Mucosa of stomach (tissue), 1 donor: ENCODE measurements around the gene NEK11.

Source experiments
- H3K27me3 ChIP-seq: one replicate; pipeline ENCODE4 v1.7.0; 2013; ENCODE audit warnings: mild to moderate bottlenecking, low read length; ENCODE audit not compliant: control insufficient read depth, insufficient read depth
- H3K36me3 ChIP-seq: one replicate; pipeline ENCODE4 v1.7.0; 2013; ENCODE audit warnings: low read length; ENCODE audit not compliant: control insufficient read depth, insufficient read depth
- H3K4me1 ChIP-seq: one replicate; pipeline ENCODE4 v1.7.0; 2013; ENCODE audit warnings: mild to moderate bottlenecking, low read length; ENCODE audit not compliant: control insufficient read depth, insufficient read depth
- H3K4me3 ChIP-seq: one replicate; pipeline ENCODE4 v1.7.0; 2013; ENCODE audit warnings: low read length
- H3K9ac ChIP-seq: one replicate; pipeline ENCODE4 v1.7.0; 2013; ENCODE audit warnings: mild to moderate bottlenecking, low read length, moderate library complexity
- H3K9me3 ChIP-seq: one replicate; pipeline ENCODE4 v1.7.0; 2013; ENCODE audit warnings: mild to moderate bottlenecking, low read length, moderate library complexity; ENCODE audit not compliant: control insufficient read depth
- donor health status: Pancreatic carcinoma.

The NEK11 gene

DNA sequence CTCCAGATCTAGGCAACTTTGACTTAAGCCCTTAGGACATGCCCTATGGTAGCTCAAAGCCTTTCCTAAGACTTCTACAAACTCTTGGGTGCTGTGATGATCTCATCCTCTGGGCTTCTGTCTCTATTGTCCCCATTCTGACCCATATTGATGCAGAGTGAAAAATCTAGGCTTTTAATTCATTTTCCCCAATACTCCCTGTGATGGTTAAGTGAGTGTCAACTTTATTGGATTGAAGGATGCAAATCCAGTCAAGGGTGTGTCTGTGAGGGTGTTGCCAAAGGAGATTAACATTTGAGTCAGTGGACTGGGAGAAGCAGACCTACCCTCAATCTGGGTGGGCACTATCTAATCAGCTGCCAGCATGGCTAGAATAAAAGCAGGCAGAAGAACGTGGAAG lies 257.6 kb downstream of the NEK11 start:
- H3K9ac ChIP-seq: no peak overlapping the region
- H3K4me3 ChIP-seq: no peak overlapping the region
- no peaks in the 10 kb centered on the region for H3K9me3 ChIP-seq
- no peaks in the 10 kb centered on the region for H3K4me1 ChIP-seq
- no peaks in the 10 kb centered on the region for H3K36me3 ChIP-seq
- no peaks in the 10 kb centered on the region for H3K27me3 ChIP-seq

DNA sequence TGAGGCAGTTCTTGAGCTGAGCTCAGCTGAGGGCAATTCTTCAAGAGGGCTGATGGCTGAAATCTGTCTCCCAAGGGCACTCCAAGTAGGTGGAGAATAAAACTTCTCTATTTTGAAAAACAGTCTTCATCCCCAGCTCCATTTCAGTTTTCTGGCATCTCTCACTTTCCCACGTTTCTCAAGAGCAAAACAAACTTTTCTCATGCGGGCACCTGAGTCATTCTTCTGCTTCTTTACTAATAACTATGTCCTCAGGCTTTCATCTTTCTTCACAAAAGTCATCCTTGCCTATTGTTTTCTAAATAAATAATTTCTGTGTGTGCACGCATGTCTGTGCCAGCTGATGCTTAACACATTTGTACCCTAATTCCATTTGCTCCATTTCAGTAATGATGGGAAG lies 258.8 kb downstream of the NEK11 start:
- no peak overlapping the region for H3K4me3 ChIP-seq
- no peaks in the 10 kb centered on the region for H3K27me3 ChIP-seq
- no peaks in the 10 kb centered on the region for H3K9me3 ChIP-seq

DNA sequence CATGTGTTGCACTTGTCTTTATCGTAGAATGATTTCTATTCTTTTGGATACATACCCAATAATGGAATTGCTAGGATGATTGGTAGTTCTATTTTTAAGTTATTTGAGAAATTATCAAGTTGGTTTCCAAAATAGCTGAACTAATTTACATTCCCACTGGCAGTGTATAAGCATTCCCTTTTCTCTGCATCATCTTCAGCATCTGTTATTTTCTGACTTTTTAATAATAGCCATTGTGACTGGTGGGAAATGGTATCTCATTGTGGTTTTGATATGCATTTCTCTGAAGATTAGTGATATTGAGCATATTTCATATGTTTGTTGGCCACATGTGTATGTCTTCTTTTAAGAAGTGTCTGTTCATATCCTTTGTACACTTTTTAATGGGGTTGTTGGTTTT lies 273.2 kb downstream of the NEK11 start:
- H3K9ac ChIP-seq: no peak overlapping the region
- no peaks in the 10 kb centered on the region for H3K36me3 ChIP-seq
- no peak overlapping the region for H3K4me3 ChIP-seq
- H3K9me3 ChIP-seq: no peaks in the 10 kb centered on the region
- no peaks in the 10 kb centered on the region for H3K27me3 ChIP-seq
- no peaks in the 10 kb centered on the region for H3K4me1 ChIP-seq

More for the DNA sequence above, 258.8 kb downstream of the NEK11 start:
- no peak overlapping the region for H3K9ac ChIP-seq
- H3K36me3 ChIP-seq: no peaks in the 10 kb centered on the region
- no peaks in the 10 kb centered on the region for H3K4me1 ChIP-seq

DNA sequence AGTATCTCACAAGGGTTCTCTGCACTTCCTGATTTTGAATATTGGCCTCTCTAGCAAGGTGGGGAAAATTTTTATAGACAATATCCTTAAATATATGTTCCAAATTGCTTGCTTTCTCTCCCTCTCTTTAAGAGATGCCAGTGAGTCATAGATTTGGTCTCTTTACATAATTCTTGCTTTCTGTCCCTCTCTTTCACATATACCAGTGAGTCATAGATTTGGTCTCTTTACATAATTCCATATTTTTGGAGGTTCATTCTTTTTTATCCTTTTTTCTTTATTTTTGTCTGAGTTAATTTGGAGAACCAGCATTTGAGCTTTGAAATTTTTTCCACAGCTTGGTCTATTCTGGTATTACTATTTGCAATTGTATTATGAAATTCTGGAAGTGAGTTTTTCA lies 277.2 kb downstream of the NEK11 start:
- no peaks in the 10 kb centered on the region for H3K36me3 ChIP-seq
- H3K9ac ChIP-seq: no peak overlapping the region
- no peaks in the 10 kb centered on the region for H3K27me3 ChIP-seq
- no peaks in the 10 kb centered on the region for H3K4me1 ChIP-seq
- no peak overlapping the region for H3K4me3 ChIP-seq
- no peaks in the 10 kb centered on the region for H3K9me3 ChIP-seq

DNA sequence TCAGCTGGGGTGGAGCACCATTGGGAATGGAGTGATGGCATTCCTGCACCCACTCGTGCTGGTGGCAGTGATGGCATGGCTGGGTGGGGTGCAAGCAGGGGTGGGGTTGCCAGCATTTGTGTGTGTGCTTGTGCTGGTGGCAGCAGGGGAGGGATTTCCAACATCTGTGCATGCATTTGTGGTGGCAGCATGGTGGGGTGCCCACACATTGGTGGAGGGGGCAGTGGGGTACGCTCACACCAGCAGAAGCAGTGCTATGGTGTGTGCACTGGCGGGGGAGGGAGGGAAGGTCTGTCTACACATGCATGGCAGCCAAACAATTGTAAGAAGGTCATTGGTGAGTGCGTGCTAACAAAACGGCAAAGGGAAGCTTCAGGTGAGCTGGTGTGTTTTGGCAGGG lies 278.2 kb downstream of the NEK11 start:
- Histone ChIP-seq H3K27me3 (no peaks in the 10 kb centered on the region), H3K9ac (no peak overlapping the region), H3K9me3 (no peaks in the 10 kb centered on the region), H3K4me1 (no peaks in the 10 kb centered on the region), H3K36me3 (no peaks in the 10 kb centered on the region), H3K4me3 (no peak overlapping the region)

DNA sequence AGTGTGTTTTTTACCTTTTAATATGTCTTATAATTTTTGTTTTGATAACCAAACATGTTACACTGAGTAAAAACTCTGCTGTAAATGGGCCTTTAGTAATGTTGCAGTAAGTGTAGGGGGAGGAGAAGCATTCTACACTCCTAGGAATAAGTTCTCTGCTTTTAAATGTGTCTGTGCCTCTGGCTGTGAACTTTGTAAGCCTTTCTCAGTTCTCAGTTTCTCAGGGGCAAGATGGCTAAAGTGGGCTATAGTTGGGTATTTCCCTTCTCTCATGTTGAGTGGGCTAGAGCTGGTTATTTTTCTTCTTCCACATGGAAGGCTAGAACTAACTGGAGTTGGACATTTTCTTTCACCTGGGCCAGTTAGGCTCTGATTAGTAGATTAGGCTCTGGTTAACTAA lies 279.6 kb downstream of the NEK11 start:
- Histone ChIP-seq H3K9me3 (no peaks in the 10 kb centered on the region), H3K27me3 (no peaks in the 10 kb centered on the region), H3K36me3 (no peaks in the 10 kb centered on the region), H3K4me1 (no peaks in the 10 kb centered on the region), H3K4me3 (no peak overlapping the region), H3K9ac (no peak overlapping the region)

DNA sequence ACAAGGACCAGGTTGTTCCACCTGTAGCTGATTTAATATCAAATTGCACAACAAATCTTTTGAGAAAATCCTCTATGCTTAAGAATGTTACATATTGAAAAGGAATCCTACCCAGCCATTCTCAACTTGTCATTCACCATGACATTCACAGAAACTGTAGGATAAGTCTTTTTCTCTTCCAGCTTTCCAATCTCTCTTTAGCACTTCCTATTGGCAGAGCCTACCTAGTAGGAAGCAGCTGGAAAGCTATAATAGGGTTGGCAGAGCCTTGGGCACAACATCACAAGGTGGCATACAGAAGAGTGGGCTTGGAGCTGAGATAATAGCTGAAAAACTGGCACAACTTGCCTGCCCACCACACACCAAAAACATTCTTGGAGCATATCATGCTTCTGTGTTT lies 287.6 kb downstream of the NEK11 start:
- Histone ChIP-seq H3K4me3 (no peak overlapping the region), H3K9me3 (no peaks in the 10 kb centered on the region), H3K9ac (no peak overlapping the region), H3K36me3 (no peaks in the 10 kb centered on the region), H3K27me3 (no peaks in the 10 kb centered on the region), H3K4me1 (no peaks in the 10 kb centered on the region)

DNA sequence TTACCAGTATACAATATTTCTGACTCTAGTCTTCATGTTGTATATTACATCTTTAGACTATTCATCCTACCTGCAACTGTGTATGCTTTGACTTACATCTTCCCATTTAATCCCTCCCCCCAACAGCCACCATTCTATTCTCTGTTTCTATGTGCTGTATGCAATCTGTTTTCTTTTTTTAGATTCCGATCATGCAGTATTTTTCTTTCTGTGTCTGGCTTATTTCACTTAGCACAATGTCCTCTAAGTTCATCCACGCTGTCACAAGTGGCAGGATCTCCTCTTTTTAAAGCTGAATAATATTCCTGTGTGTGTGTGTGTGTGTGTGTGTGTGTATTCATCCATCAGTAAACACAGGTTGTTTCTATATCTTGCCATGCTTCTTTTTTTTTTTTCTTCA lies 288.5 kb downstream of the NEK11 start:
- no peak overlapping the region for H3K4me3 ChIP-seq
- H3K27me3 ChIP-seq: no peaks in the 10 kb centered on the region
- no peaks in the 10 kb centered on the region for H3K4me1 ChIP-seq
- H3K9me3 ChIP-seq: no peaks in the 10 kb centered on the region
- H3K9ac ChIP-seq: no peak overlapping the region
- no peaks in the 10 kb centered on the region for H3K36me3 ChIP-seq

DNA sequence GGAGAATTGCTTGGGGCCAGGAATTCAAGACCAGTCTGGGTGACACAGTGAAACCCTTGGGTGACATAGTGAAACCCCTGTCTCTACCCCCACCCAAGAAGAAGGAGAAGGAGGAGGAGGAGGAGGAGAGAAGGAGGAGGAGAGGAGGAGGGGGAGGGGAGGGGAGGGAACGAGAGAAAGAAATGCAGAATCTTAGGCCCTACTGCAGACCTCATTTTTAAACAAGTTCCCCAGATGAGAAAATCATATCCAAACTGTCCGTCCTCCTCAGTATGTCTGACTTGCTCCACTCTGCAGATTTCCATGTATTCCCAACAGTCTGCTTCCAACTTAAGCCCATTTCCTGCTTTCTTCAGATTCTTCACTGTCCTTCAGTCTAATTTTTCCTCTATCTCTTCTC lies 291.0 kb downstream of the NEK11 start:
- Histone ChIP-seq H3K27me3 (no peaks in the 10 kb centered on the region), H3K9ac (no peak overlapping the region), H3K4me1 (no peaks in the 10 kb centered on the region), H3K36me3 (no peaks in the 10 kb centered on the region), H3K9me3 (no peaks in the 10 kb centered on the region), H3K4me3 (no peak overlapping the region)

DNA sequence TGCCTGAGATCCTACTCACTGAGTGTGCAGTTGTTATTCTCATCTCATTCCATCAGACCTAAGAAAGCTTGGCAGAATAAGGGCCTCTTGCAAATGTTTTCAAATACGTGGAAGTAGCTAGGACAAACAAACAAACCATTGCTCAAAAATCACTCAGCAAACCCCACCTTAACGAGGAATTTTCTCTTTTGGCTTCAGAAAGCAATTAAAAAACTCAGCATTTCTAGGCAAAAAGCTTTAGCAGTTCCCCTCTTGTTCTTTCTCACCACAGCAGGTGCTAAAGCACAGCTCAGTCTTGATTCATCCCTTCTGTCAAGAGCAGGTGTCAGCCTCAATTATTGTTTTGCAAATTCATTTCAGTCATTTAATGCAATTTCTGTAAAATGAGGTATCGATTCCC lies 296.3 kb downstream of the NEK11 start:
- Histone ChIP-seq H3K36me3 (no peaks in the 10 kb centered on the region), H3K27me3 (no peaks in the 10 kb centered on the region), H3K4me3 (no peak overlapping the region), H3K9ac (no peak overlapping the region), H3K9me3 (no peaks in the 10 kb centered on the region), H3K4me1 (no peaks in the 10 kb centered on the region)

DNA sequence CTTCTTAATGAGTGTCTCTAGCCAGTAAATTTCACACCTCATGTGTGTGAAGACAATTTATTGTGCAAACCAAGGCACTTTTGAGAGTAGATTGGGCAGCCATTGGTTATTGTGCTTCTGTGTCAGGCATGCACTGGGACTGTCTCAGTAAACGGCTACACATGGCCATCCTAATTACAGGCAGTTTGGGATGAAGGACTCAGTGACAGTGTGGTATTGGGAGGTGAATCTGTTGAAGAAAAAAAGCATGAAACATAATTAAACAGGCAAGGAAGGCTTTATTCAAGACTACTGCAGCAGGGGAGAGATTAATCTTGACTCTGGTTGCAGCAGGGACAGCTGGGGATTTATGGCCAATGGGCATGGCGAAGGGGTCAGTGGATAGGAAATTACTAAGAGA lies 297.1 kb downstream of the NEK11 start:
- Histone ChIP-seq H3K4me3 (no peak overlapping the region), H3K4me1 (no peaks in the 10 kb centered on the region)

DNA sequence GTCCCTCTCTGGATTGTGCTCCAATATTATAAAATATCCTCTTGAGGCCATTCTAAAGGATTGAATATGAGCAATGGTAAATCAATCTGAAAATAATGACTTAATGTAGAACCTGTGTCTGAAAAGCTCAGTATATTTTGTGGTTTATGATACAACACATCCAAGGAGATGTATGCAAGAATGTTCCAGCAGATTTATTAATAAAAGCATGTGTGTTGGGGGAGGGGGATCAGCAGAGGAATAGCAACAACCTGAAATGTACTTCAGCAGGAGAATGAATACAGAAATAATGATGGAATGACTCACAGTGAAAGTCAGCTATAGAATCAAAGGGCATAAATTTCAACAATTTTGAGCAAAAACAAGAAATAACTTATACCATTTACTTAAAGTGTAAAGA lies 298.2 kb downstream of the NEK11 start:
- H3K4me3 ChIP-seq: no peak overlapping the region
- no peaks in the 10 kb centered on the region for H3K9me3 ChIP-seq
- no peak overlapping the region for H3K9ac ChIP-seq
- H3K36me3 ChIP-seq: no peaks in the 10 kb centered on the region
- H3K27me3 ChIP-seq: no peaks in the 10 kb centered on the region
- H3K4me1 ChIP-seq: no peaks in the 10 kb centered on the region

More for the DNA sequence above, 297.1 kb downstream of the NEK11 start:
- Histone ChIP-seq H3K9me3 (no peaks in the 10 kb centered on the region), H3K27me3 (no peaks in the 10 kb centered on the region), H3K36me3 (no peaks in the 10 kb centered on the region), H3K9ac (no peak overlapping the region)

DNA sequence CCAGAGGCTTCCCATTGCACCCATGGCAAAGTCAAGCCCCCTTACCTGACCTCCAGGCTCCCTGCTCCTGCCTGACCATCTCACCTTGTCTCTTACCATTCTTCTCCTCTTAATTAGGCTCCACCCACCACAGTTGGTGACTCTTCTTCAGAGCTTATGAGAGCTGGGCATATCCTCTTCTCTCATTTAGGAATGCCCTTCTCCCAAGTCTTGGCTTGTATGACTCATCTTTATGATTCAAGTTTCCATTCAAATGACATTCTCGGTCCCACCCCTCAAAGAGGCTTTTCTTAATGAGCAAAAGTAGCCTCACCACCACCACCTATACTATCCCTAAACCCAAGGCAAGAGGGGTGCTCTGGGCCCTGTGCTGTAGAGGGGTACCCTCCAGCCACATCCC lies 299.6 kb downstream of the NEK11 start:
- Histone ChIP-seq H3K27me3 (no peaks in the 10 kb centered on the region), H3K9me3 (no peaks in the 10 kb centered on the region), H3K4me1 (no peaks in the 10 kb centered on the region), H3K36me3 (no peaks in the 10 kb centered on the region), H3K9ac (no peak overlapping the region), H3K4me3 (no peak overlapping the region)
